ENCODE data around the gene GALNT15.

- no peak for TF ChIP-seq EZH2 (IDR thresholded peaks at IDR 0.05; ENCODE audit: borderline replicate concordance, low read depth, low read length, poor library complexity, severe bottlenecking)
- TF ChIP-seq, protein P1, sequence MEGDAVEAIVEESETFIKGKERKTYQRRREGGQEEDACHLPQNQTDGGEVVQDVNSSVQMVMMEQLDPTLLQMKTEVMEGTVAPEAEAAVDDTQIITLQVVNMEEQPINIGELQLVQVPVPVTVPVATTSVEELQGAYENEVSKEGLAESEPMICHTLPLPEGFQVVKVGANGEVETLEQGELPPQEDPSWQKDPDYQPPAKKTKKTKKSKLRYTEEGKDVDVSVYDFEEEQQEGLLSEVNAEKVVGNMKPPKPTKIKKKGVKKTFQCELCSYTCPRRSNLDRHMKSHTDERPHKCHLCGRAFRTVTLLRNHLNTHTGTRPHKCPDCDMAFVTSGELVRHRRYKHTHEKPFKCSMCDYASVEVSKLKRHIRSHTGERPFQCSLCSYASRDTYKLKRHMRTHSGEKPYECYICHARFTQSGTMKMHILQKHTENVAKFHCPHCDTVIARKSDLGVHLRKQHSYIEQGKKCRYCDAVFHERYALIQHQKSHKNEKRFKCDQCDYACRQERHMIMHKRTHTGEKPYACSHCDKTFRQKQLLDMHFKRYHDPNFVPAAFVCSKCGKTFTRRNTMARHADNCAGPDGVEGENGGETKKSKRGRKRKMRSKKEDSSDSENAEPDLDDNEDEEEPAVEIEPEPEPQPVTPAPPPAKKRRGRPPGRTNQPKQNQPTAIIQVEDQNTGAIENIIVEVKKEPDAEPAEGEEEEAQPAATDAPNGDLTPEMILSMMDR (conservative IDR thresholded peaks at IDR 0.05; ENCODE audit: low read depth, low read length): no peak
Observed at GRCh38 chr3:16239086-16239770, 64.7 kb downstream of the GALNT15 start.
